ENCODE data around the gene GNG11. TPM values are rescaled to one million over a fixed set of nuclear protein-coding genes. Genes with fewer than 3 reads are reported as not detected.

Gene GNG11
- total and polyA plus RNA-seq, 3 experiments from 2014 or later, result not detected

Other genes with a start within 250 kb of the GNG11 start
- not detected for gene TFPI2, start 31.0 kb upstream of the GNG11 start, total RNA-seq
- gene TFPI2, start 31.0 kb upstream of the GNG11 start, polyA plus RNA-seq, result not detected
- not detected for gene GNGT1, start 15.2 kb upstream of the GNG11 start, total RNA-seq
- not detected for gene GNGT1, start 15.2 kb upstream of the GNG11 start, polyA plus RNA-seq
- 10 to 100 TPM; 19.9 to 22.6 TPM for gene BET1, start 82.6 kb downstream of the GNG11 start, total RNA-seq
- gene BET1, start 82.6 kb downstream of the GNG11 start, polyA plus RNA-seq, result 17.8 TPM